Measurements from ENCODE around the gene PREX1. TPM values are rescaled to one million over a fixed set of nuclear protein-coding genes. Genes with fewer than 3 reads are reported as not detected.
A peak's percentile ranks its signal among the peaks of the same experiment; 100 is the strongest.

The PREX1 gene
- total and polyA plus RNA-seq, 12 donors, result 10.1 to 85.1 (median 42.9) TPM

GRCh38 chr20:48716541-48716940 is 111.3 kb downstream of the PREX1 start:
- H3K9me3 ChIP-seq (replicated peaks in 1 of 3), result no peaks in the 10 kb centered on the region
- no peaks in the 10 kb centered on the region for H3K36me3 ChIP-seq (replicated peaks in 1 of 2)
- peak in 1 of 7 donors; percentile 0 for DNase-seq
- no peaks in the 10 kb centered on the region for H3K27me3 ChIP-seq
- peaks cover 0 to 8% of the 10 kb centered on the region in 2 donors for H3K4me1 ChIP-seq (replicated peaks in 1 of 2)
- H3K4me3 ChIP-seq, result no peak overlapping the region
- TF ChIP-seq POLR2A (IDR thresholded peaks at IDR 0.05) (no peak), CTCF (IDR thresholded peaks at IDR 0.05) (no peak)
- intact Hi-C loops (cut with DNase I), result no loop called here
- WGBS, 4 donors, result 79 to 93% (median 92%) methylated on average over 4 to 7 of the region's 7 CpGs
- peak overlapping the region in 1 of 5 donors; percentile 16 for H3K27ac ChIP-seq

GRCh38 chr20:48716086-48716485 is 111.7 kb downstream of the PREX1 start:
- H3K4me3 ChIP-seq, result no peak overlapping the region
- no peaks in the 10 kb centered on the region for H3K9me3 ChIP-seq (replicated peaks in 1 of 3)
- H3K27ac ChIP-seq, result peak overlapping the region in 1 of 5 donors; percentile 16
- DNase-seq, result peak in 1 of 7 donors; percentile 10
- H3K36me3 ChIP-seq (replicated peaks in 1 of 2), result no peaks in the 10 kb centered on the region
- intact Hi-C loops (cut with DNase I), result no loop called here
- no peaks in the 10 kb centered on the region for H3K27me3 ChIP-seq
- H3K4me1 ChIP-seq (replicated peaks in 1 of 2), result peaks cover 0 to 6% of the 10 kb centered on the region in 2 donors
- TF ChIP-seq POLR2A (IDR thresholded peaks at IDR 0.05) (no peak), CTCF (IDR thresholded peaks at IDR 0.05) (no peak)
- WGBS, 4 donors, result 78 to 89% (median 84%) methylated on average over 12 to 13 of the region's 13 CpGs

GRCh38 chr20:48714764-48715163 is 113.0 kb downstream of the PREX1 start:
- intact Hi-C loops (cut with DNase I), result no loop called here

GRCh38 chr20:48711696-48712464 is 115.9 kb downstream of the PREX1 start:
- DNase-seq, result peak in 1 of 7 donors; percentile 3
- TF ChIP-seq CTCF (IDR thresholded peaks at IDR 0.05), result no peak
- no peak for TF ChIP-seq POLR2A (IDR thresholded peaks at IDR 0.05)
- WGBS, 4 donors, result 84 to 91% (median 87%) methylated on average over 9 to 10 of the region's 10 CpGs
- Histone ChIP-seq H3K27me3 (no peaks in the 10 kb centered on the region), H3K27ac (no peak overlapping the region), H3K4me3 (no peak overlapping the region), H3K9me3 (replicated peaks in 1 of 3) (no peaks in the 10 kb centered on the region), H3K4me1 (replicated peaks in 1 of 2) (peaks cover 0 to 3% of the 10 kb centered on the region in 2 donors), H3K36me3 (replicated peaks in 1 of 2) (no peaks in the 10 kb centered on the region)
- intact Hi-C loops (cut with DNase I), result no loop called here

More at GRCh38 chr20:48714764-48715163, 113.0 kb downstream of the PREX1 start:
- Histone ChIP-seq H3K27me3 (no peaks in the 10 kb centered on the region), H3K36me3 (replicated peaks in 1 of 2) (no peaks in the 10 kb centered on the region), H3K4me1 (replicated peaks in 1 of 2) (peaks cover 0 to 6% of the 10 kb centered on the region in 2 donors), H3K4me3 (no peak overlapping the region), H3K27ac (no peak overlapping the region), H3K9me3 (replicated peaks in 1 of 3) (no peaks in the 10 kb centered on the region)
- WGBS, 4 donors, result 93 to 98% (median 96%) methylated on average over 4 of the region's 4 CpGs
- peak in 1 of 7 donors; percentile 2 for DNase-seq
- TF ChIP-seq CTCF (IDR thresholded peaks at IDR 0.05) (no peak), POLR2A (IDR thresholded peaks at IDR 0.05) (no peak)

All from adrenal gland (tissue), 12 donors.